ENCODE measurements around the gene OVOL1.

The OVOL1 gene

GRCh38 chr11:65793144-65793581 lies 6.3 kb downstream of the OVOL1 start:
- Histone ChIP-seq H3K4me2 (no peak overlapping the region), H3K79me2 (ENCODE audit: insufficient read depth, low read depth) (no peaks in the 10 kb centered on the region), H4K20me1 (ENCODE audit: insufficient read depth) (no peaks in the 10 kb centered on the region), H3K4me3 (IDR thresholded peaks at IDR 0.05; ENCODE audit: insufficient read depth, low read depth, low read length) (no peak overlapping the region), H3K36me3 (ENCODE audit: insufficient read depth) (no peaks in the 10 kb centered on the region), H3K4me1 (ENCODE audit: low read depth, poor library complexity, severe bottlenecking) (no peaks in the 10 kb centered on the region), H2AFZ (ENCODE audit: low read depth) (no peak overlapping the region), H3K9ac (no peak overlapping the region), H3K27me3 (ENCODE audit: insufficient read depth, low read depth) (peaks cover 21% of the 10 kb centered on the region), H3K27ac (no peak overlapping the region)
- no peak for TF ChIP-seq CTCF (conservative IDR thresholded peaks at IDR 0.05; ENCODE audit: low read depth, low read length)

- Histone ChIP-seq H3K27ac (no peak overlapping the region), H3K4me2 (no peak overlapping the region), H4K20me1 (ENCODE audit: insufficient read depth) (no peaks in the 10 kb centered on the region), H3K36me3 (ENCODE audit: insufficient read depth) (no peaks in the 10 kb centered on the region), H3K4me1 (ENCODE audit: low read depth, poor library complexity, severe bottlenecking) (no peaks in the 10 kb centered on the region), H3K4me3 (IDR thresholded peaks at IDR 0.05; ENCODE audit: insufficient read depth, low read depth, low read length) (no peak overlapping the region), H3K9ac (no peak overlapping the region), H3K79me2 (ENCODE audit: insufficient read depth, low read depth) (no peaks in the 10 kb centered on the region), H2AFZ (ENCODE audit: low read depth) (no peak overlapping the region), H3K27me3 (ENCODE audit: insufficient read depth, low read depth) (peaks cover 15% of the 10 kb centered on the region)
- TF ChIP-seq CTCF (conservative IDR thresholded peaks at IDR 0.05; ENCODE audit: low read depth, low read length): no peak
These were observed 7.0 kb downstream of the OVOL1 start for GRCh38 chr11:65793625-65794400.

DNA sequence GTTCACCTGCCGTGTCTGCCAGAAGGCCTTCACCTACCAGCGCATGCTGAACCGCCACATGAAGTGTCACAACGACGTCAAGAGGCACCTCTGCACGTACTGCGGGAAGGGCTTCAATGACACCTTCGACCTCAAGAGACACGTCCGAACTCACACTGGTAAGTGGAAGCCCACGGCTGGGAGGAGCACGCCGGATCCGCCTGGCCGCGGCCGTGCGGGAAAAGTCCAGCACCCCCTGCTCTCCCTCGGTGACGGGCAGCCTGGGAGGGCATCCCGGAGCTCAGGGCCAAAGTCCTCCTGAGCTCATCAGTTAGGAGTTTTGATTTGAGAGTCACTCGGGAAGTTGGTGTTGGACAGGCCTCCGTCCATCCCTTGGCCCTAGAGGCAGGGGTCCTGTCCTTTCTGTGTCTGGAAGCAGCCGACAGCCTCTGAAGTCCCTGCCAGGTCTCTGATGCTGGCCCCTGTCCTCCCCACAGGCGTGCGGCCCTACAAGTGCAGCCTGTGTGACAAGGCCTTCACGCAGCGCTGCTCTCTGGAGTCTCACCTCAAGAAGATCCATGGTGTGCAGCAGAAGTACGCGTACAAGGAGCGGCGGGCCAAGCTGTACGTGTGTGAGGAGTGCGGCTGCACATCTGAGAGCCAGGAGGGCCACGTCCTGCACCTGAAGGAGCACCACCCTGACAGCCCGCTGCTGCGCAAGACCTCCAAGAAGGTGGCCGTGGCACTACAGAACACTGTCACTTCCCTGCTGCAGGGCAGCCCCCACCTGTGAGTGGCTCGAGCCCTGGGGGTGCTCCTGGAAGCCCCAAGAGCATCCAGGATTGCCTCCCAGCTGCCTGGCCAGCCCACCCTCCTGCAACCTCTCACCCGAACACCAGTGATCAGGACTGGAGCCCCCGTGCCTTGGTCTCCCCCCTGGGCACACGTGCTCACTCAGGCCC lies 8.0 kb downstream of the OVOL1 start:
- Histone ChIP-seq H3K27me3 (ENCODE audit: insufficient read depth, low read depth) (peaks cover 11% of the 10 kb centered on the region), H3K36me3 (ENCODE audit: insufficient read depth) (no peaks in the 10 kb centered on the region), H3K4me3 (IDR thresholded peaks at IDR 0.05; ENCODE audit: insufficient read depth, low read depth, low read length) (no peak overlapping the region), H4K20me1 (ENCODE audit: insufficient read depth) (no peaks in the 10 kb centered on the region), H3K27ac (no peak overlapping the region), H3K4me2 (no peak overlapping the region), H3K79me2 (ENCODE audit: insufficient read depth, low read depth) (no peaks in the 10 kb centered on the region), H3K9ac (no peak overlapping the region), H2AFZ (ENCODE audit: low read depth) (no peak overlapping the region), H3K4me1 (ENCODE audit: low read depth, poor library complexity, severe bottlenecking) (no peaks in the 10 kb centered on the region)
- TF ChIP-seq CTCF (conservative IDR thresholded peaks at IDR 0.05; ENCODE audit: low read depth, low read length): no peak

- no peak overlapping the region for H2AFZ ChIP-seq (ENCODE audit: low read depth)
- no peak overlapping the region for H3K4me3 ChIP-seq (IDR thresholded peaks at IDR 0.05; ENCODE audit: insufficient read depth, low read depth, low read length)
- no peaks in the 10 kb centered on the region for H3K36me3 ChIP-seq (ENCODE audit: insufficient read depth)
- peaks cover 17% of the 10 kb centered on the region for H3K27me3 ChIP-seq (ENCODE audit: insufficient read depth, low read depth)
- H3K79me2 ChIP-seq (ENCODE audit: insufficient read depth, low read depth): no peaks in the 10 kb centered on the region
- no peak overlapping the region for H3K9ac ChIP-seq
- H3K4me2 ChIP-seq: no peak overlapping the region
- H3K27ac ChIP-seq: no peak overlapping the region
- no peaks in the 10 kb centered on the region for H4K20me1 ChIP-seq (ENCODE audit: insufficient read depth)
- no peak for TF ChIP-seq CTCF (conservative IDR thresholded peaks at IDR 0.05; ENCODE audit: low read depth, low read length)
- no peaks in the 10 kb centered on the region for H3K4me1 ChIP-seq (ENCODE audit: low read depth, poor library complexity, severe bottlenecking)
These were observed 10.1 kb downstream of the OVOL1 start for GRCh38 chr11:65796726-65797601.
